GM12878 (cell line): ENCODE results near the gene SRF.

Experiments used
- NBN ChIP-seq: fragments of 450-650 bp; IDR thresholded peaks from 2 replicates; pipeline ENCODE4 v1.6.1; 2016
- POLR2AphosphoS5 ChIP-seq: IDR thresholded peaks from 2 replicates; pipeline ENCODE4 v1.6.1; 2011; ENCODE audit warnings: mild to moderate bottlenecking, low read length, inconsistent platforms
- SP1 ChIP-seq: IDR thresholded peaks from one replicate; pipeline ENCODE4 v1.6.1; 2011; ENCODE audit warnings: low read depth, low read length
- TAF1 ChIP-seq: IDR thresholded peaks from 2 replicates; pipeline ENCODE4 v1.6.1; 2011; ENCODE audit warnings: mild to moderate bottlenecking, low read depth, low read length, borderline replicate concordance
- ZNF24 ChIP-seq: fragments of 450-650 bp; IDR thresholded peaks from 2 replicates; pipeline ENCODE4 v1.6.1; 2017; ENCODE audit warnings: antibody characterized with exemption, mild to moderate bottlenecking
- ZNF384 ChIP-seq: IDR thresholded peaks from 2 replicates; pipeline ENCODE4 v1.6.1; 2012; ENCODE audit warnings: low read depth, mild to moderate bottlenecking, low read length, improper control_type of control experiment, borderline replicate concordance
- TF ChIP-seq, protein P1 (sequence below): fragments of 450-650 bp; IDR thresholded peaks from 2 replicates; pipeline ENCODE4 v1.6.1; 2017; ENCODE audit warnings: antibody characterized with exemption, mild to moderate bottlenecking, moderate library complexity
- TF ChIP-seq, protein P2 (sequence below), 3 experiments: IDR thresholded peaks in 2 of 3; conservative IDR thresholded peaks in 1 of 3; 2 replicates each; pipeline ENCODE4 v1.5.1; 2011; ENCODE audit warnings: low read depth in 3 of 3, low read length in 3 of 3, mild to moderate bottlenecking in 3 of 3, control low read depth in 2 of 3, moderate library complexity in 2 of 3, inconsistent platforms in 1 of 3, mixed read lengths in 1 of 3; ENCODE audit not compliant: control insufficient read depth in 2 of 3, insufficient read depth in 1 of 3; ENCODE audit errors: extremely low read depth in 1 of 3
- TF ChIP-seq, protein P3 (sequence below): fragments of 450-650 bp; IDR thresholded peaks from 2 replicates; pipeline ENCODE4 v1.6.1; 2017; ENCODE audit warnings: mild to moderate bottlenecking

DNA sequence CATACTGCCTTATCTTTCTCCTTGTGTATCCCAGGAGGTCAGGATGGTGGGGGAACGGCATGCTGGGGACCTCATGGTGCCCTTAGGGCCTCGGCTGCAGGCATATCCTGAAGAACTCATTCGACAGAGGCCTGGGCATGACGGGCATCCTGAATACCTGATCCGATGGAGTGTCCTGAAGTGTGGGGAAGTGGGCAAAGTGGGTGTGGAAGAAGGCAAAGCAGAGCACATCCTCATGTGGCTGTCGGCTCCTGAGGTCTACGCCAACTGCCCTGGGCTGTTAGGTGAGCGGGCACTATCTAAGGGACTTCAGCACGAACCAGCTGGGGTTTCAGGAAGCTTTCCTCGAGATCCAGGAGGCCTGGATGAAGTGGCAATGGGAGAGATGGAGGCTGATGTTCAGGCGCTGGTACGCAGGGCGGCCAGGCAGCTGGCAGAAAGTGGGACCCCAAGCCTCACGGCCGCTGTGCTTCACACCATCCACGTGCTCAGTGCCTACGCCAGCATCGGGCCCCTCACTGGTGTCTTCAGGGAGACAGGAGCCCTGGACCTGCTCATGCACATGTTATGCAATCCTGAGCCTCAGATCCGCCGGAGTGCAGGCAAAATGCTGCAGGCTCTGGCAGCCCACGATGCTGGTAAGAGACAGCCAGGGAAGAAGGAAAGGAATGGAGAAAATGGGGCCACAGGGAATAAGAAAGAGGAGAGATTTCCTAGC, 13.4 kb downstream of the SRF start:
- TF ChIP-seq, protein P1, sequence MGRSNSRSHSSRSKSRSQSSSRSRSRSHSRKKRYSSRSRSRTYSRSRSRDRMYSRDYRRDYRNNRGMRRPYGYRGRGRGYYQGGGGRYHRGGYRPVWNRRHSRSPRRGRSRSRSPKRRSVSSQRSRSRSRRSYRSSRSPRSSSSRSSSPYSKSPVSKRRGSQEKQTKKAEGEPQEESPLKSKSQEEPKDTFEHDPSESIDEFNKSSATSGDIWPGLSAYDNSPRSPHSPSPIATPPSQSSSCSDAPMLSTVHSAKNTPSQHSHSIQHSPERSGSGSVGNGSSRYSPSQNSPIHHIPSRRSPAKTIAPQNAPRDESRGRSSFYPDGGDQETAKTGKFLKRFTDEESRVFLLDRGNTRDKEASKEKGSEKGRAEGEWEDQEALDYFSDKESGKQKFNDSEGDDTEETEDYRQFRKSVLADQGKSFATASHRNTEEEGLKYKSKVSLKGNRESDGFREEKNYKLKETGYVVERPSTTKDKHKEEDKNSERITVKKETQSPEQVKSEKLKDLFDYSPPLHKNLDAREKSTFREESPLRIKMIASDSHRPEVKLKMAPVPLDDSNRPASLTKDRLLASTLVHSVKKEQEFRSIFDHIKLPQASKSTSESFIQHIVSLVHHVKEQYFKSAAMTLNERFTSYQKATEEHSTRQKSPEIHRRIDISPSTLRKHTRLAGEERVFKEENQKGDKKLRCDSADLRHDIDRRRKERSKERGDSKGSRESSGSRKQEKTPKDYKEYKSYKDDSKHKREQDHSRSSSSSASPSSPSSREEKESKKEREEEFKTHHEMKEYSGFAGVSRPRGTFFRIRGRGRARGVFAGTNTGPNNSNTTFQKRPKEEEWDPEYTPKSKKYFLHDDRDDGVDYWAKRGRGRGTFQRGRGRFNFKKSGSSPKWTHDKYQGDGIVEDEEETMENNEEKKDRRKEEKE: no peak
- TF ChIP-seq ZNF384 (no peak), TAF1 (no peak), ZNF24 (no peak), NBN (no peak), POLR2AphosphoS5 (no peak), SP1 (no peak)
- TF ChIP-seq, protein P2, sequence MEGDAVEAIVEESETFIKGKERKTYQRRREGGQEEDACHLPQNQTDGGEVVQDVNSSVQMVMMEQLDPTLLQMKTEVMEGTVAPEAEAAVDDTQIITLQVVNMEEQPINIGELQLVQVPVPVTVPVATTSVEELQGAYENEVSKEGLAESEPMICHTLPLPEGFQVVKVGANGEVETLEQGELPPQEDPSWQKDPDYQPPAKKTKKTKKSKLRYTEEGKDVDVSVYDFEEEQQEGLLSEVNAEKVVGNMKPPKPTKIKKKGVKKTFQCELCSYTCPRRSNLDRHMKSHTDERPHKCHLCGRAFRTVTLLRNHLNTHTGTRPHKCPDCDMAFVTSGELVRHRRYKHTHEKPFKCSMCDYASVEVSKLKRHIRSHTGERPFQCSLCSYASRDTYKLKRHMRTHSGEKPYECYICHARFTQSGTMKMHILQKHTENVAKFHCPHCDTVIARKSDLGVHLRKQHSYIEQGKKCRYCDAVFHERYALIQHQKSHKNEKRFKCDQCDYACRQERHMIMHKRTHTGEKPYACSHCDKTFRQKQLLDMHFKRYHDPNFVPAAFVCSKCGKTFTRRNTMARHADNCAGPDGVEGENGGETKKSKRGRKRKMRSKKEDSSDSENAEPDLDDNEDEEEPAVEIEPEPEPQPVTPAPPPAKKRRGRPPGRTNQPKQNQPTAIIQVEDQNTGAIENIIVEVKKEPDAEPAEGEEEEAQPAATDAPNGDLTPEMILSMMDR (IDR thresholded peaks at IDR 0.05 in 2 of 3, conservative IDR thresholded peaks at IDR 0.05 in 1 of 3; ENCODE audit: control insufficient read depth in 2 of 3, extremely low read depth in 1 of 3, insufficient read depth in 1 of 3, low read depth in 3 of 3, low read length in 3 of 3): no peak
- TF ChIP-seq, protein P3, sequence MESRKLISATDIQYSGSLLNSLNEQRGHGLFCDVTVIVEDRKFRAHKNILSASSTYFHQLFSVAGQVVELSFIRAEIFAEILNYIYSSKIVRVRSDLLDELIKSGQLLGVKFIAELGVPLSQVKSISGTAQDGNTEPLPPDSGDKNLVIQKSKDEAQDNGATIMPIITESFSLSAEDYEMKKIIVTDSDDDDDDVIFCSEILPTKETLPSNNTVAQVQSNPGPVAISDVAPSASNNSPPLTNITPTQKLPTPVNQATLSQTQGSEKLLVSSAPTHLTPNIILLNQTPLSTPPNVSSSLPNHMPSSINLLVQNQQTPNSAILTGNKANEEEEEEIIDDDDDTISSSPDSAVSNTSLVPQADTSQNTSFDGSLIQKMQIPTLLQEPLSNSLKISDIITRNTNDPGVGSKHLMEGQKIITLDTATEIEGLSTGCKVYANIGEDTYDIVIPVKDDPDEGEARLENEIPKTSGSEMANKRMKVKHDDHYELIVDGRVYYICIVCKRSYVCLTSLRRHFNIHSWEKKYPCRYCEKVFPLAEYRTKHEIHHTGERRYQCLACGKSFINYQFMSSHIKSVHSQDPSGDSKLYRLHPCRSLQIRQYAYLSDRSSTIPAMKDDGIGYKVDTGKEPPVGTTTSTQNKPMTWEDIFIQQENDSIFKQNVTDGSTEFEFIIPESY: no peak
